H1 (cell line): ENCODE data around the gene FAM193A. TPM values are rescaled to one million over a fixed set of nuclear protein-coding genes. Genes with fewer than 3 reads are reported as not detected.

ENCODE experiments used
- BACH1 ChIP-seq: IDR thresholded peaks from 2 replicates; pipeline ENCODE4 v1.6.1; 2012; ENCODE audit warnings: low read length, improper control_type of control experiment
- BRCA1 ChIP-seq: IDR thresholded peaks from 2 replicates; pipeline ENCODE4 v1.6.1; 2012; ENCODE audit warnings: low read depth, low read length, improper control_type of control experiment
- CBX8 ChIP-seq: fragments of 300-800, 300-1000 bp; sonication (generic); IDR thresholded peaks from 2 replicates; pipeline ENCODE4 v1.7.1; 2016; ENCODE audit warnings: low read depth, low read length, borderline replicate concordance
- CHD7 ChIP-seq: fragments of 300-600 bp; sonication (generic); IDR thresholded peaks from 2 replicates; pipeline ENCODE4 v1.7.1; 2012; ENCODE audit warnings: low read length, moderate library complexity, mild to moderate bottlenecking, inconsistent platforms; ENCODE audit not compliant: insufficient replicate concordance
- E2F6 ChIP-seq: IDR thresholded peaks from 2 replicates; pipeline ENCODE4 v1.6.1; 2012; ENCODE audit warnings: inconsistent platforms
- GTF2F1 ChIP-seq: IDR thresholded peaks from 2 replicates; pipeline ENCODE4 v1.6.1; 2012; ENCODE audit warnings: low read depth, low read length, improper control_type of control experiment, borderline replicate concordance
- HDAC6 ChIP-seq: IDR thresholded peaks from one replicate; pipeline ENCODE4 v1.7.1; 2012; ENCODE audit warnings: low read depth, mild to moderate bottlenecking, inconsistent platforms, low read length, moderate library complexity
- KDM4A ChIP-seq: IDR thresholded peaks from one replicate; pipeline ENCODE4 v1.7.1; 2012; ENCODE audit warnings: low read depth, mild to moderate bottlenecking, moderate library complexity, low read length, inconsistent platforms; ENCODE audit not compliant: severe bottlenecking
- POU5F1 ChIP-seq: IDR thresholded peaks from 2 replicates; pipeline ENCODE4 v1.6.1; 2011; ENCODE audit warnings: low read depth, mild to moderate bottlenecking, low read length, moderate library complexity
- SIRT6 ChIP-seq: IDR thresholded peaks from one replicate; pipeline ENCODE4 v1.7.1; 2012; ENCODE audit warnings: low read length, inconsistent platforms
- TAF7 ChIP-seq: optimal IDR thresholded peaks from 2 replicates; pipeline ENCODE3; 2011; ENCODE audit warnings: low read depth, mild to moderate bottlenecking, inconsistent platforms, low read length, moderate library complexity, borderline replicate concordance
- ZNF274 ChIP-seq: IDR thresholded peaks from 2 replicates; pipeline ENCODE4 v1.7.0; 2012; ENCODE audit warnings: low read length, borderline replicate concordance; ENCODE audit errors: extremely low read depth
- polyA plus RNA-seq, 7 experiments: library from polyadenylated mRNA; depleted of rRNA in 3 of 7; stranded (reverse) in 5 of 7; unstranded in 2 of 7; fragments of >200 nt in 5 of 7; fragments of 200-250 nt in 2 of 7; gene quantifications; 1 replicate in 5 of 7; 2 replicates in 1 of 7; 4 replicates in 1 of 7; pipeline versions ENCODE4 v1.2.1 to v1.2.3, GENCODE V29; 2011 to 2013; ENCODE audit warnings: missing spikeins in 2 of 7, mixed read lengths in 2 of 7
- total RNA-seq: library from RNA; stranded (reverse); fragmentation: NEBNext Ultra II Directional; extraction: Animal tissue kit (Norgen Biotek cat#: 25700); gene quantifications from 2 replicates; pipeline ENCODE4 v1.2.1, GENCODE V29; 2021

FAM193A gene
- total and polyA plus RNA-seq, 2 of the 8 experiments (the other 6 are each of a cell fraction or from before 2014, with no cell fraction given), result 8.7 to 26.2 TPM

DNA sequence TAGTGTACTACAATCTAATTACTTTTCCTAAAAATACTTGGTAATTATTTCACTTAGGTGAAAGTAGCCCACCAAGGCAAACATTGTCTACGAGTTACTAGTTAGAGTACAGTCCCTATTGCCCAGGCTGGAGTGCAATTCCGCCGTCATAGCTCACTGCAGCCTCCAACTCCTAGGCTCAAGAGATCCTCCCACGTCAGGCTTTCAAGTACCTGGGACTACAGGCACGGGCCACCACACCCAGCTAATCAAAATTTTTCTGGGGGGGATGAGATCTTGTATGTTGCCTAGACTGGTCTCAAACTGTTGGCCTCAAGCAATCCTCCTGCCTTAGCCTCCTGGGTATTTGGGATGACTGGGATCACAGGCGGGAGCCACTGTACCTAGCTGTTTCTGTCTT, 21.9 kb downstream of the FAM193A start (continued):
- no peak for TF ChIP-seq CHD7
- no peak for TF ChIP-seq BRCA1
- TF ChIP-seq KDM4A, result no peak
- TF ChIP-seq TAF7, result no peak
- TF ChIP-seq HDAC6, result no peak
- no peak for TF ChIP-seq GTF2F1
- no peak for TF ChIP-seq CBX8
- TF ChIP-seq POU5F1, result no peak
- no peak for TF ChIP-seq ZNF274
- TF ChIP-seq SIRT6, result no peak
- no peak for TF ChIP-seq E2F6
- no peak for TF ChIP-seq BACH1
